Vagina (tissue), 2 donors: ENCODE results near the gene STK39. TPM values are rescaled to one million over a fixed set of nuclear protein-coding genes. Genes with fewer than 3 reads are reported as not detected.
"Not testable (repeated sequence)": the region's sequence is repeated elsewhere in the genome, so short reads cannot be mapped to it uniquely, and the experiment has no call there.

Source experiments
- DNase-seq, 2 donors: peaks; one replicate each; pipeline ENCODE4 v3.0.0-alpha.2; 2017; ENCODE audit errors: extremely low spot score in 2 of 2
- H3K27ac ChIP-seq: fragments of 200-600 bp; sonication (generic); one replicate; pipeline ENCODE4 v1.5.1; 2019
- H3K27me3 ChIP-seq: fragments of 200-600 bp; sonication (generic); one replicate; pipeline ENCODE4 v1.5.1; 2019
- H3K36me3 ChIP-seq, 2 donors: fragments of 200-600 bp; sonication (generic); one replicate each; pipeline ENCODE4 v1.5.1; 2017 to 2019
- H3K4me1 ChIP-seq: fragments of 200-600 bp; sonication (generic); one replicate; pipeline ENCODE4 v1.5.1; 2019
- H3K4me3 ChIP-seq, 2 donors: fragments of 200-600 bp; sonication (generic); 1 replicate in 1 of 2; 2 replicates in 1 of 2; pipeline ENCODE4 v1.5.1; 2016 to 2019
- H3K9me3 ChIP-seq: fragments of 200-600 bp; sonication (generic); one replicate; pipeline ENCODE4 v1.5.1; 2019
- CTCF ChIP-seq, 3 experiments: fragments of 450-650 bp in 2 of 3; fragments of 200-600 bp in 1 of 3; sonication (generic) in 1 of 3; IDR thresholded peaks; one replicate each; pipeline ENCODE4 v1.5.1; 2017 to 2019; ENCODE audit warnings: antibody characterized with exemption in 3 of 3, mild to moderate bottlenecking in 2 of 3, moderate library complexity in 2 of 3
- POLR2A ChIP-seq, 2 donors: fragments of 450-650 bp; IDR thresholded peaks; one replicate each; pipeline ENCODE4 v1.6.1; 2017; ENCODE audit warnings: antibody characterized with exemption in 2 of 2, mild to moderate bottlenecking in 2 of 2, moderate library complexity in 2 of 2
- POLR2AphosphoS5 ChIP-seq, 2 donors: sonication (generic); formaldehyde crosslinking; IDR thresholded peaks; one replicate each; pipeline ENCODE4 v1.9.0; 2017; ENCODE audit warnings: antibody characterized with exemption in 2 of 2, mild to moderate bottlenecking in 2 of 2, low read depth in 1 of 2; ENCODE audit not compliant: insufficient read depth in 1 of 2
- intact Hi-C: fragments of 100-400 bp; cut with DNase I; formaldehyde crosslinking; loops from one replicate; pipeline ENCODE4 v1.15.1; 2023
- total RNA-seq: library from RNA; depleted of rRNA; stranded (reverse); fragments of >200 nt; gene quantifications from one replicate; pipeline ENCODE4 v1.2.3, GENCODE V29; 2016

Gene STK39
- total RNA-seq, 1 donor from 2014 or later = 15.5 TPM

DNA sequence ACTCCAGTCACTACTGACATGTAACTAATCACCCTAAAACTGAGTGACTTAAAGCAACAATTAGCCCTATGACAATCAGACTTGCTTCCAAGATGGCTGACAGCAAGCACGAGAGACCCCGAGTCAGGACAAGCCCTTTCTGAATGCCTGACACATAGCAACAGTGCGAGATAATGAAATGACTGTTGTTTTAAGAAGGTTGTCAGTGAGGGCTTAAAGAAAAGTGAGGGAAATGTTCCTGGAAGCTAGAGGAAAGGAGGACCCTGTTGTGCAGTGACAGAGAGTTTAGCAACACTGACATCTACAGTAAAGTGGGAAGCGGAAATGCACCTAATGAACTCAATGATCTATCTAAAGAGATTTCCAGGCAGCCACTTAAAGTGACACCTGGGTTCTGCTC is 163.1 kb downstream of the STK39 start:
- H3K9me3 ChIP-seq = no peaks in the 10 kb centered on the region
- no peaks in the 10 kb centered on the region for H3K27me3 ChIP-seq
- intact Hi-C loops = no loop called here
- H3K27ac ChIP-seq = no peak overlapping the region
- no peaks in the 10 kb centered on the region for H3K36me3 ChIP-seq
- H3K4me1 ChIP-seq = no peaks in the 10 kb centered on the region
- no peak for TF ChIP-seq POLR2AphosphoS5 (IDR thresholded peaks at IDR 0.05; ENCODE audit: insufficient read depth in 1 of 2, low read depth in 1 of 2)
- no peak for TF ChIP-seq CTCF (IDR thresholded peaks at IDR 0.05)
- no peak for DNase-seq
- H3K4me3 ChIP-seq = no peak overlapping the region

- not testable (repeated sequence) for H3K36me3 ChIP-seq, H3K4me3 ChIP-seq, DNase-seq, H3K27ac ChIP-seq, H3K9me3 ChIP-seq, H3K4me1 ChIP-seq, H3K27me3 ChIP-seq
- intact Hi-C loops = loop anchor here (2.0 kb wide), 1 partner anchor 51 kb away; no protein-coding TSS in a partner anchor
These were observed 165.9 kb downstream of the STK39 start for GRCh38 chr2:168081452-168081851.

- DNase-seq = no peak
- TF ChIP-seq POLR2A (IDR thresholded peaks at IDR 0.05) (no peak), POLR2AphosphoS5 (IDR thresholded peaks at IDR 0.05; ENCODE audit: insufficient read depth in 1 of 2, low read depth in 1 of 2) (no peak), CTCF (IDR thresholded peaks at IDR 0.05) (no peak)
- no peak overlapping the region for H3K4me3 ChIP-seq
- no peaks in the 10 kb centered on the region for H3K36me3 ChIP-seq
- intact Hi-C loops = no loop called here
- H3K9me3 ChIP-seq = no peaks in the 10 kb centered on the region
- H3K4me1 ChIP-seq = no peaks in the 10 kb centered on the region
- no peaks in the 10 kb centered on the region for H3K27me3 ChIP-seq
- H3K27ac ChIP-seq = no peak overlapping the region
These were observed 168.2 kb downstream of the STK39 start for GRCh38 chr2:168079236-168079635.

DNA sequence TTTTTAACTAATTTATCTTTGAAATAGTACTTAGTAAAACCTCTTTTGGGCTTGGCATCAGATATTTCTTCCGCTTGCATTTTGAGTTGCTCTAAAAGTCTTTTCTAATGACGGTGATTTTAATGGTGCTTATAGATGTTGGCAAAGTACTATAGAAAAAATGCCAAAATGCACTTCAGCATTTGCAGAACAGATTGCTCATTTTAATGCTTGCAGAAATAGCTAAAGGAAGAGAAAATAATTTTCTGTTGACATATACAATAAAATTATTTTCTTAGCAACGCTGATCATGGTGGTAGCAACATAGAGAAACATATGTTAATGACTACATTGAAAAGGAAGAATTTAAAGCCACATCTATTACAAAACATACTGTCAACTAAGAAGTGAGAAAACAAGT is 170.7 kb downstream of the STK39 start:
- intact Hi-C loops = no loop called here
- Histone ChIP-seq H3K4me3 (no peak overlapping the region), H3K4me1 (no peaks in the 10 kb centered on the region), H3K27me3 (no peaks in the 10 kb centered on the region), H3K9me3 (no peaks in the 10 kb centered on the region), H3K27ac (no peak overlapping the region), H3K36me3 (no peaks in the 10 kb centered on the region)
- DNase-seq = no peak
- no peak for TF ChIP-seq POLR2AphosphoS5 (IDR thresholded peaks at IDR 0.05; ENCODE audit: insufficient read depth in 1 of 2, low read depth in 1 of 2)
- no peak for TF ChIP-seq POLR2A (IDR thresholded peaks at IDR 0.05)
- TF ChIP-seq CTCF (IDR thresholded peaks at IDR 0.05) = no peak

GRCh38 chr2:168075446-168075845 is 171.9 kb downstream of the STK39 start:
- intact Hi-C loops = no loop called here
- DNase-seq = no peak
- TF ChIP-seq POLR2AphosphoS5 (IDR thresholded peaks at IDR 0.05; ENCODE audit: insufficient read depth in 1 of 2, low read depth in 1 of 2) (no peak), CTCF (IDR thresholded peaks at IDR 0.05) (no peak), POLR2A (IDR thresholded peaks at IDR 0.05) (no peak)
- no peaks in the 10 kb centered on the region for H3K27me3 ChIP-seq
- H3K4me3 ChIP-seq = no peak overlapping the region
- H3K27ac ChIP-seq = no peak overlapping the region
- H3K36me3 ChIP-seq = no peaks in the 10 kb centered on the region
- no peaks in the 10 kb centered on the region for H3K4me1 ChIP-seq
- no peaks in the 10 kb centered on the region for H3K9me3 ChIP-seq
